Germinal center (tissue), 1 donor: ENCODE results near the gene C6.
"Not testable (repeated sequence)": the region's sequence is repeated elsewhere in the genome, so short reads cannot be mapped to it uniquely, and the experiment has no call there.

Experiments used
- DNase-seq: peaks from one replicate; pipeline ENCODE4 v3.0.0; 2012; ENCODE audit warnings: mixed read lengths, low spot score

Gene C6

GRCh38 chr5:41199660-41200059 is 13.7 kb downstream of the C6 start:
- no peak for DNase-seq

- DNase-seq: no peak
Observed at GRCh38 chr5:41196197-41196596, 17.1 kb downstream of the C6 start.

- DNase-seq: no peak
Observed at GRCh38 chr5:41195228-41195627, 18.1 kb downstream of the C6 start.

GRCh38 chr5:41194339-41194738 is 19.0 kb downstream of the C6 start:
- DNase-seq: no peak

- DNase-seq: no peak
Observed at GRCh38 chr5:41193456-41194205, 19.7 kb downstream of the C6 start.

- DNase-seq: no peak
Observed at GRCh38 chr5:41191249-41191648, 22.1 kb downstream of the C6 start.

GRCh38 chr5:41186143-41186542 is 27.2 kb downstream of the C6 start:
- DNase-seq: no peak

- DNase-seq: not testable (repeated sequence)
Observed at GRCh38 chr5:41183331-41183730, 30.0 kb downstream of the C6 start.

GRCh38 chr5:41182666-41183065 is 30.7 kb downstream of the C6 start:
- DNase-seq: no peak

GRCh38 chr5:41181691-41182564 is 31.4 kb downstream of the C6 start:
- no peak for DNase-seq

GRCh38 chr5:41176952-41177351 is 36.4 kb downstream of the C6 start:
- no peak for DNase-seq

- no peak for DNase-seq
Observed at GRCh38 chr5:41172012-41172411, 41.3 kb downstream of the C6 start.

GRCh38 chr5:41161271-41161670 is 52.1 kb downstream of the C6 start:
- DNase-seq: no peak

- no peak for DNase-seq
Observed at GRCh38 chr5:41157272-41157894, 55.9 kb downstream of the C6 start.

GRCh38 chr5:41156739-41157138 is 56.6 kb downstream of the C6 start:
- DNase-seq: no peak

- DNase-seq: no peak
Observed at GRCh38 chr5:41154491-41154890, 58.8 kb downstream of the C6 start.

GRCh38 chr5:41151564-41151963 is 61.8 kb downstream of the C6 start:
- DNase-seq: no peak

GRCh38 chr5:41148448-41148847 is 64.9 kb downstream of the C6 start:
- no peak for DNase-seq

- no peak for DNase-seq
Observed at GRCh38 chr5:41145306-41145705, 68.0 kb downstream of the C6 start.

GRCh38 chr5:41143131-41143901 is 70.0 kb downstream of the C6 start:
- DNase-seq: no peak

GRCh38 chr5:41127967-41128690 is 85.2 kb downstream of the C6 start:
- DNase-seq: no peak
